ENCODE measurements around the gene WBP1L.
"Not testable (repeated sequence)": the region's sequence is repeated elsewhere in the genome, so short reads cannot be mapped to it uniquely, and the experiment has no call there.

DNA sequence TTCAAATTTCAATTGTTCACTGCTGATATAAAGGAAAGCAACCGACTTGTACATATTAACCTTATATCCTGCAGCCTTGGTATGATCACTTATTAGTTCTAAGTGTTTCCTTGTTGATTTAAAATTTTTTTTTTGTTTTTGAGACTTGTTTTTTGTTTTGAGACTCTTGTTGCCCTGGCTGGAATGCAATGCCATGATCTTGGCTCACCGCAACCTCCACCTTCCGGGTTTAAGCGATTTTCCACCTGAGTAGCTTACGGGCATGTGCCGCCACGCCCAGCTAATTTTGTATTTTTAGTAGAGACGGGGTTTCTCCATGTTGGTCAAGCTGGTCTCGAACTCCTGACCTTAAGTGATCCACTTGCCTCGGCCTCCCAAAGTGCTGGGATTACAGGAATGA lies 48.3 kb upstream of the WBP1L start:
- TF ChIP-seq POLR2AphosphoS5 (IDR thresholded peaks at IDR 0.05; ENCODE audit: low read depth, low read length); POLR2A (IDR thresholded peaks at IDR 0.05; ENCODE audit: low read depth, low read length); TAF1 (IDR thresholded peaks at IDR 0.05; ENCODE audit: borderline replicate concordance, low read depth, low read length): not testable (repeated sequence)

Data from GM12892 (cell line).